ENCODE data around the gene SOD1.
"Not testable (repeated sequence)": the region's sequence is repeated elsewhere in the genome, so short reads cannot be mapped to it uniquely, and the experiment has no call there.

The SOD1 gene

DNA sequence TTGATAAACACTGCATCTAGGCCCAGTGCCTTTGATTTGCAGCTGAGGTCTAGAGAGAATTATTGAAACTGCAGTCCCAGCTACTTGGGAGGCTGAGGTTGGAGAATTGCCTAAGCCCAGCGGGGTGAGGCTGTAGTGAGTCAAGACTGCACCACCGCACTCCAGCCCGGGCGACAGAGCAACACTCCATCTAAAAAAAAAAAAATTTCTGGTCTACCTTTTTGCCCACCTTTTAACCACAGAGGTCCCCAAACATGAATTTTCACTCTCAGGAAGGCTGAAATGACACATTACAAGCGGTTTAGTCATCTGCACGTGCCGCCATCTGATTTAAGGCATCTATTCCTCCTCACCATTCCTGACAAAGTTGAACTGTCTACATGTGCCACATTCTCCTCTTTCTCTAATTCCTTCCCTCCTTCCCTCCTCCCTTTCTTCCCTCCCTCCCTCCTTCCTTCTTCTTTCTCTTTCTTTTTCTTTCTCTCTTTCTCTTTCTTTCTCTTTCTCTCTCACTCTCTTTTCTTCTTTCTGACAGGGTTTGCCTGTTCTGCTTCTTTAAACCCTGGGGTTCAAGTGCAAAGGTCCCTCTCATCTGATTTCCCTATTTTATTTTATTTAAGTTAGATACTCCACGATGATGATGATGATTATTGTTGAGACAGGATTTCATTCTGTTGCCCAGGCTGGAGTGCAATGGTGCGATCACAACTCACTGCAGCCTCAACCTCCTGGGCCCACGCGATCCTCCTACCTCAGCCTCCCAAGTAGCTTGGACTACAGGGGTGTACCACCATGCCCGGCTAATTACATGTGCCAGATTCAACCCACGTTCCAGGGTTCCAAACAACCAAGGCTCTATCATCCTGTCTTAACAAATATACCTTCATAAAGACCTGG, 3.0 kb upstream of the SOD1 start:
- no peak for DNase-seq (ENCODE audit: low spot score)

GRCh38 chr21:31658053-31658452, 1.4 kb upstream of the SOD1 start:
- no peak for DNase-seq (ENCODE audit: low spot score)

DNA sequence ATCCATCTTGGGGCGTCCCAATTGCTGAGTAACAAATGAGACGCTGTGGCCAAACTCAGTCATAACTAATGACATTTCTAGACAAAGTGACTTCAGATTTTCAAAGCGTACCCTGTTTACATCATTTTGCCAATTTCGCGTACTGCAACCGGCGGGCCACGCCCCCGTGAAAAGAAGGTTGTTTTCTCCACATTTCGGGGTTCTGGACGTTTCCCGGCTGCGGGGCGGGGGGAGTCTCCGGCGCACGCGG, 282 bp upstream of the SOD1 start:
- DNase-seq (ENCODE audit: low spot score), result no peak

- DNase-seq (ENCODE audit: low spot score), result peak; percentile 35
These were observed 719 bp downstream of the SOD1 start for GRCh38 chr21:31660259-31660565.

DNA sequence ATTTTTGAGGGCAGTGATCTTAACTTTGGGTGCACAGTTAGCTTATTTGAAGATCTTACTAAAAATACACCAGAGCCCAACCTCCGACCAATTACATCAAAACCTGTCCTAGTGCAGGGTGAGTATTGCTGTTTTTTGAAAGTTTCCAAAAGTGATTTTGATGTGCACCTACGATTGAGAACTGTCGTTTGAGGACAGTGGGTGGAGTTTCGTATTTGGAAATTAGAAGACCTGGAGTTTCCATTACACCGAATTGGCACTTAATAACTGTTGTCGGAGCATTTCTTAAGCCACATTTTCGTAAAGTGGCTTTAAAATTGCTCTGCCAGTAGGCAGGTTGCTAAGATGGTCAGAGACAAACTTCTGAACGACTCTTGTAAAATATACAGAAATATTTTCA, 1.1 kb downstream of the SOD1 start:
- DNase-seq (ENCODE audit: low spot score), result no peak

- DNase-seq (ENCODE audit: low spot score), result no peak
These were observed 4.2 kb downstream of the SOD1 start for GRCh38 chr21:31663584-31664249.

- no peak for DNase-seq (ENCODE audit: low spot score)
These were observed 5.9 kb downstream of the SOD1 start for GRCh38 chr21:31665397-31665796.

- not testable (repeated sequence) for DNase-seq (ENCODE audit: low spot score)
These were observed 6.4 kb downstream of the SOD1 start for GRCh38 chr21:31665869-31666268.

DNA sequence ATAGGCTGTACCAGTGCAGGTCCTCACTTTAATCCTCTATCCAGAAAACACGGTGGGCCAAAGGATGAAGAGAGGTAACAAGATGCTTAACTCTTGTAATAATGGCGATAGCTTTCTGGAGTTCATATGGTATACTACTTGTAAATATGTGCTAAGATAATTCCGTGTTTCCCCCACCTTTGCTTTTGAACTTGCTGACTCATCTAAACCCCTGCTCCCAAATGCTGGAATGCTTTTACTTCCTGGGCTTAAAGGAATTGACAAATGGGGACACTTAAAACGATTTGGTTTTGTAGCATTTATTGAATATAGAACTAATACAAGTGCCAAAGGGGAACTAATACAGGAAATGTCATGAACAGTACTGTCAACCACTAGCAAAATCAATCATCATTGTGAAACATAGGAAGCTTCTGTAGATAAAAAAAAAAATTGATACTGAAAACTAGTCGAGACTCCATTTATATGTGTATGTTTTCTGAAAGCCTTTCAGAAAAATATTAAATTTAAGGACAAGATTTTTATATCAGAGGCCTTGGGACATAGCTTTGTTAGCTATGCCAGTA, 7.0 kb downstream of the SOD1 start:
- no peak for DNase-seq (ENCODE audit: low spot score)

- DNase-seq (ENCODE audit: low spot score), result no peak
These were observed 7.6 kb downstream of the SOD1 start for GRCh38 chr21:31667132-31667531.

- DNase-seq (ENCODE audit: low spot score), result no peak
These were observed 8.1 kb downstream of the SOD1 start for GRCh38 chr21:31667639-31668038.

DNA sequence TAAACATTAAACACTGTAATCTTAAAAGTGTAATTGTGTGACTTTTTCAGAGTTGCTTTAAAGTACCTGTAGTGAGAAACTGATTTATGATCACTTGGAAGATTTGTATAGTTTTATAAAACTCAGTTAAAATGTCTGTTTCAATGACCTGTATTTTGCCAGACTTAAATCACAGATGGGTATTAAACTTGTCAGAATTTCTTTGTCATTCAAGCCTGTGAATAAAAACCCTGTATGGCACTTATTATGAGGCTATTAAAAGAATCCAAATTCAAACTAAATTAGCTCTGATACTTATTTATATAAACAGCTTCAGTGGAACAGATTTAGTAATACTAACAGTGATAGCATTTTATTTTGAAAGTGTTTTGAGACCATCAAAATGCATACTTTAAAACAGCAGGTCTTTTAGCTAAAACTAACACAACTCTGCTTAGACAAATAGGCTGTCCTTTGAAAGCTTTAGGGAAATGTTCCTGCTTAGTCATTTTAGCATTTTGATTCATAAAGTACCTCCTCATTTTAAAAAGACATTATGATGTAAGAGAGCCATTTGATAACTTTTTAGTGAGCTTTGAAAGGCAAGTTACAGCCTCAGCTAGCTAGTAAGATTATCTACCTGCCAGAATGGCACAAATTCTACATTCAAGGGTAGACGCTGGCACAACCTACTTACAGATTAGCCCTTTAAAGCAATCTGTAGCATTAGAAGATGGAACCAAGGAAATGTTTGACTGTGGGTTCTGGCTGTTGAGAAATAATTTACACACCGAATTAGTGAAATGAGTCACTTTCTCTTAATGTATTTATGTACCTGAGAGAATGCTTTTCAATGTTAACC, 9.4 kb downstream of the SOD1 start:
- no peak for DNase-seq (ENCODE audit: low spot score)

- DNase-seq (ENCODE audit: low spot score), result no peak
These were observed 10.6 kb downstream of the SOD1 start for GRCh38 chr21:31670070-31670469.

DNA sequence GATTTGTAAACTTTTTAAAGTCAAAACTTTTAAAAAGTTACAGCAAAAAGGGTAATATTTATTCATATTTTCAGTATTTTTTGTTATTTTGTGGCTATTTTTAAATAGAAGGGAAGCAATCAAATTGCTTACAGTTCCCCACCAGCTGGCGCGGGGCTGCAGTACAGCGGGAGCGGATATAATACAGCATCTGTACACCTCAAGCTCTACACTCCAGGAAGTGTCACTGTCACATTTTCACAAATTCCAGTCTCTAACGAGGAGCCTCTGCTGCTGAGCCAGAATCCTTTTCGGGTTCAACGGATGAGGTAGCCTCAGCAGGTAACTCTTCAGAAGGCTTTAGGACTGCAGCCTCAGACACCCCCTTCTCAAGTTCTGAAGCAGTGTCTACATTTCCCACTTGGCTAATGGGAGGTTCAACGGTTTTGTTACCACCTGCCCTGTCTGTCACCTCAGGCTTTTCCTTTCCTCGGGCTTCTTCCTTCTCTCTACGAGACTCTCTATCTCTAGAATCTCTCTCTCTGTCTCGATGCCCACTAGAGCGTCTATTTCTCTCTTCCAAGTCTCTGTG, 11.7 kb downstream of the SOD1 start:
- DNase-seq (ENCODE audit: low spot score), result no peak

- DNase-seq (ENCODE audit: low spot score), result no peak
These were observed 12.4 kb downstream of the SOD1 start for GRCh38 chr21:31671931-31672330.

DNA sequence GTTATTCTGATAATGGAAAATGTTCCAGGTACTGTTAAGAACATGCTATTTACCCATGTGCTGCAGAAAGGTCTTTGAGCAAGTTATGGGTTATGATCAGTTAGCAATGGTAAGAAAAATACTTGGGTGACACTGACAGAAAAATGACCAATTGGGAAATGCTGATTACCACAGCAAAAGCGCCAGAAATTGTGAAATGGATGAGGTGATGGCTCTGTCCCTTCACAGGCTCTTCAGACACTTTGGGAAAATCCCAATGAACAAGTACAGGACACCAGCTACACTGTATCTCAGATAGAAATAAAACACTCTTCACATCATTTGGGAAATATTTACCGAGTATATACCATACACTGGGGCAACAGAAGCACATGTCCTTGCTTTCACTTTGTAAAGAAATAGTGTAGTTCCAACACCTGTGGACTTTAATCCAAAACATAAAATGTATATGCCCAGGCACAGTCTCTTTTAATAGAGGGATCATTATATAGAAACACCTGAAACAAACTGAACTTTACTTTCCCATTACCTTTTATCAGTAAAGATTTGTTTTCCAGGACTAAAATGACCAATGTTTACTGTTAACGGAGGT, 13.9 kb downstream of the SOD1 start:
- DNase-seq (ENCODE audit: low spot score), result no peak

DNA sequence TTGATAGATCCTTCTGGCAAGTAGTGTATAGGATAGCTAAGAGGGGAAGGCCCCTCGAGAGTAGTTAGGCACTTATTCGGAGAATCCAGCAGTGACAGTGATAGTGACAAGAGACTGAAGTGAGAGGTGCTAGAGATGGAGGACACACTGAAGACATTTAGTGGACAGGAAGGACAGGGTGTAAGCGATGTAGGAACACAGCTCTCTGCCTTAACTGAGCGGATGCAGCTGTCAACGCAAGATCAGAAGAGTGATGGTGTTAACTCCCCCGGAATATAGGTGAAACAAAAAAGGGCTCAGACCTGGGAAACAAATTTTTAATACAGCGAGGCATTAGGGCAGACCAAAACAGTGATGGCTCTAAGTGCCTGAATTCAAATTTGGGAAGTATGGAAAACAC, 15.8 kb downstream of the SOD1 start:
- no peak for DNase-seq (ENCODE audit: low spot score)

DNA sequence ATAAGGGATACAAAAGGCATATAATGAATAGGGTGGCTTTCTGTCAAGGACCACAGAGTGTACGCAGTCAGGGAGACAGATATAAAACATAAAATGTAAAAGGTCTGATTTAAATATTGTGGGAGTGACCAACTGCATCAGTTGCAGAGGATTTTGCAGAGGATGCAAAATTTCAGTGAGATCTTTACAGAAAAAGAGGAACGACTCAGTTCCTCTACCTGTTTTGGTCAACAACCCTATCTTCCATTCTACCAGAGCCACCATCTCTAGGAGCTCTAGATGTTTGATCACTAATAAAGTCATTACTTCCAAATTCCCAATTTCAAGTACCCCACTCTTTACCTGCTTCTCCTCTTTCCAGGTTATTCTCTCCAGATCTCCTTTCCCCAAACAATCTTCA, 16.5 kb downstream of the SOD1 start:
- no peak for DNase-seq (ENCODE audit: low spot score)

DNA sequence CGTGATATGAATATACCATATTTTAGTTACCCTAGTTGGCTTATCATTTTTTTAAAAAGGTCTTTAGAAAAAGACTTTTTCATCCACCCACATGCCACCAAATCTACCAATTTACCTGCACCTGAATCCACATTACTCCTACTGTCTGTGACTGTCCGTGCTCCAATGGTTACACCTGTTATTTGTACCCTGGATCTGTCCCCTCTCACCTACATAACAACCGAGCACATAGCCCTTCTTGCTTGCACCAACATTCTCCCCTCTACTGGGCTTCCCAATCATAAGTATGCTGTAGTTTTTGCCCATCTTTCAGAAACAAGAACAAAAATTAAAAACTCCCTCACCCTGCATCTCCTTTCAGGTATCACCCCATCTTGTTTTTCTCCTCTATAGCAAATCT, 17.6 kb downstream of the SOD1 start:
- DNase-seq (ENCODE audit: low spot score), result no peak

- no peak for DNase-seq (ENCODE audit: low spot score)
These were observed 19.0 kb downstream of the SOD1 start for GRCh38 chr21:31678478-31678877.

- DNase-seq (ENCODE audit: low spot score), result no peak
These were observed 23.1 kb downstream of the SOD1 start for GRCh38 chr21:31682620-31683019.

DNA sequence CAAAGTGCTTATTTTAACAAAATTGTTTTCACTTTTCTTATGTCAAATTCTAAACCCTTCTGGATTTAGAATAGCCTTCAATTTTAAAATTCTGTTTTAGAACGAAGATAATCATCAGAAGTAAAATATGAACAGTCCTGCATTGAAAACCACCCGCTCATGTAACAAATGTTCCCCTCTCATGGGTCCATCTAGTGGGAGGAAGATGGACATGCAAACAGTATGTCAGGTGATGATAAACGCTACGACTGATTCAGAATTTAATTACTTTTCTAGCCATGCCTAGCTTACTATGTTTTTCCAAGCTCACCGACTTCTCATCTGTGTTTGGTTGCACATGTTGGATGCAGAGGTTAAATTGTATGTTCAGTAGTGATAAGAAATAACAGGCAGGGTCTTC, 23.5 kb downstream of the SOD1 start:
- no peak for DNase-seq (ENCODE audit: low spot score)
